Heart right ventricle (tissue), 16 donors: Measurements from ENCODE around the gene TNFRSF14. TPM values are rescaled to one million over a fixed set of nuclear protein-coding genes. Genes with fewer than 3 reads are reported as not detected.

Experiments
- ATAC-seq, 8 donors: fragments of 200-7000 bp; cut with Tn5 transposase; one replicate each; pipeline ENCODE4 v1.9.1; 2020; ENCODE audit warnings: mild to moderate bottlenecking in 8 of 8, moderate library complexity in 8 of 8, moderate number of reproducible peaks in 1 of 8
- DNase-seq, 2 donors: peaks; one replicate each; pipeline ENCODE4 v3.0.0-alpha.2; 2020
- H3K27ac ChIP-seq, 10 donors: fragments of 200-600 bp; sonication (generic) in 2 of 10; one replicate each; pipeline versions ENCODE4 v1.5.0 to v1.8.0; 2020 to 2022; ENCODE audit warnings: mild to moderate bottlenecking in 3 of 10
- H3K27me3 ChIP-seq, 7 donors: fragments of 200-600 bp; one replicate each; pipeline ENCODE4 v1.8.0; 2021 to 2022; ENCODE audit warnings: mild to moderate bottlenecking in 2 of 7
- H3K36me3 ChIP-seq, 9 donors: fragments of 200-600 bp; sonication (generic) in 1 of 9; one replicate each; pipeline versions ENCODE4 v1.5.0 to v1.8.0; 2020 to 2022; ENCODE audit warnings: mild to moderate bottlenecking in 2 of 9
- H3K4me1 ChIP-seq, 9 donors: fragments of 200-600 bp; sonication (generic) in 1 of 9; one replicate each; pipeline versions ENCODE4 v1.5.0 to v1.8.0; 2020 to 2022; ENCODE audit warnings: mild to moderate bottlenecking in 4 of 9
- H3K4me3 ChIP-seq, 10 donors: fragments of 200-600 bp; sonication (generic) in 2 of 10; one replicate each; pipeline versions ENCODE4 v1.5.0 to v1.8.0; 2020 to 2022; ENCODE audit warnings: mild to moderate bottlenecking in 7 of 10, moderate library complexity in 2 of 10
- H3K9me3 ChIP-seq, 11 donors: fragments of 200-600 bp in 10 of 11; sonication (generic) in 2 of 11; one replicate each; pipeline versions ENCODE4 v1.5.0 to v1.8.0; 2013 to 2022; ENCODE audit warnings: mild to moderate bottlenecking in 2 of 11, control low read depth in 1 of 11, moderate library complexity in 1 of 11
- WGBS, 2 donors: extraction: QIAGEN DNeasy Blood & Tissue Kit; methylation state at CpG; one replicate each; pipeline ENCODE4 v1.1.7; 2013; ENCODE audit warnings: inconsistent platforms in 1 of 2; 5-methylcytosine and 5-hydroxymethylcytosine counted together
- intact Hi-C, 10 donors: fragments of 100-400 bp; cut with DNase I; formaldehyde crosslinking; loops; one replicate each; pipeline versions ENCODE4 v1.11.1 to v1.14.2; 2022
- polyA plus RNA-seq, 2 donors: library from polyadenylated mRNA; stranded (reverse); fragments of 200-250 nt; gene quantifications; one replicate each; pipeline ENCODE4 v1.2.3, GENCODE V29; 2013
- total RNA-seq, 10 donors: library from RNA; stranded (reverse); fragmentation: NEBNext Ultra II Directional in 3 of 10; extraction: Animal tissue kit (Norgen Biotek cat#: 25700) in 3 of 10; gene quantifications; one replicate each; pipeline versions ENCODE4 v1.2.1 to v1.2.4, GENCODE V29; 2021 to 2023
- TF ChIP-seq, protein P1 (sequence below), 9 donors: fragments of 200-600 bp; sonication (generic) in 2 of 9; IDR thresholded peaks; one replicate each; pipeline versions ENCODE4 v1.5.0 to v1.8.0; 2021 to 2022; ENCODE audit warnings: antibody characterized with exemption in 9 of 9, mild to moderate bottlenecking in 5 of 9, moderate library complexity in 1 of 9
- donor health status: Arrhythmogenic right ventricular cardiomyopathy.
- donor health status: ischemic (EF 13 %, LVEDD 7.1; RV severe dilation, severe dysfunction).
- donor health status: healthy with polysubstance abuse.
- donor health status: DM: no; HTN: yes; CAD: no.
- donor health status: DM: no; HTN: no; CAD: no.
- donor health status: ischemic (EF 25% LVEDD 6.9; RV normal size, moderate dysfunction).
- donor health status: ischemic (EF 25% LVEDD 5.7; RV mildly dilated, moderate dysfunction).
- donor health status: healthy.
- donor health status: DM: yes; HTN: yes; CAD: no.
- donor health status: Ischemic cardiomyopathy.
- donor health status: ischemic (EF 35%, LVEDD 5.7; RV mildly dilated, moderate dysfunction).
- donor health status: nonischemic (EF 11% LVEDD 7.7; RV severe dilation, severe dysfunction).
- donor health status: DM: yes; HTN: yes; CAD: no.
- donor health status: PGD.
- donor health status: ischemic (EF 29% LVEDD 5.4; RV normal size, mild dysfunction).
- donor health status: nonischemic (EF 23%, LVEDD 6.1; RV moderate dilation, normal function).

TNFRSF14 gene
- total and polyA plus RNA-seq, 12 donors: 7.5 to 59.6 (median 14.7) TPM

DNA sequence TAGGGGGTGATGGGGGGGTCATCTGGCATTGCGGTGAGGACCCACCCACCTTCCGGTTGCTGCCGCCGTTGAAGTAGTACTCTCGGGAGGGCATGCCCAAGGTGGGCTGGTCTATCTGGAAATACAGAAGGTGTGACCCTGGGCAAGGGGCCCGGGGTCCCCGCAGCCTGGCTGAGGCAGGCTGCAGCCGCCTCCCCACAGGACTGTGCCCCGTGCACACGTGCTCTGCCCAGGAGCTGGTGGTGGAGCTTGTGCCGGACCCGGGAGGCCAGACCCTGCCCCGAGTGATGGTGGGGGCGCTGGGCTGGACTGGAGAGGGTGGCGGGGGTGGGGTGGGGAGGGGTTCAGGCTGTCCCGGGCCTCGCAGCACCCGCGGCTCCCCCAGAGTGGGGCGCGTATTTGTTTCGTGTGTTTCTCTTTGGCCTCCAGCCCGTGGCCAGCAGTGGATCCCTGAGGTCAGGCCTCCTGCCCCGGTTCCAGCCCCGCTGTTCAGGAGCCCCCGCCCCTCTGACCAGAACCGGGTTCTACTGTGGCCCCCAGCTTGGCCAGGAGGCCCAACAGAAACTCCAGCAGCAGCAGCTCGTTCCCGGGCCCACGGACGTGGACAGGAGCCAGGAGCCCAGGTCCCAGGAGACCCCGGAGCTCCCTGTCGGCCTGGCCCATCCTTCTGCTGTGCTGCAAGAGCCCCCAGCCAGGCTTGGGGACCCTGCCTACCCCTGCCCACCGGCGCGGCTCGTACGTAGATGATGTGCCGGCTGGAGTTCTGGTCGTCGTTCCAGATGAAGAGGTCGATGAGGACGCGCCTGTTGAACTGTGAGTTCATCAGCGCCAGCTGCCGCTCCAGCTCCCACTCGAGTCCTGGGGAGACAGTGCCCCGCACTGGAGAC lies 49.6 kb downstream of the TNFRSF14 start:
- intact Hi-C loops: no loop called here
- ATAC-seq: no peak
- WGBS, 2 donors: 77 to 79% methylated on average over 41 to 48 of the region's 48 CpGs
- TF ChIP-seq, protein P1, sequence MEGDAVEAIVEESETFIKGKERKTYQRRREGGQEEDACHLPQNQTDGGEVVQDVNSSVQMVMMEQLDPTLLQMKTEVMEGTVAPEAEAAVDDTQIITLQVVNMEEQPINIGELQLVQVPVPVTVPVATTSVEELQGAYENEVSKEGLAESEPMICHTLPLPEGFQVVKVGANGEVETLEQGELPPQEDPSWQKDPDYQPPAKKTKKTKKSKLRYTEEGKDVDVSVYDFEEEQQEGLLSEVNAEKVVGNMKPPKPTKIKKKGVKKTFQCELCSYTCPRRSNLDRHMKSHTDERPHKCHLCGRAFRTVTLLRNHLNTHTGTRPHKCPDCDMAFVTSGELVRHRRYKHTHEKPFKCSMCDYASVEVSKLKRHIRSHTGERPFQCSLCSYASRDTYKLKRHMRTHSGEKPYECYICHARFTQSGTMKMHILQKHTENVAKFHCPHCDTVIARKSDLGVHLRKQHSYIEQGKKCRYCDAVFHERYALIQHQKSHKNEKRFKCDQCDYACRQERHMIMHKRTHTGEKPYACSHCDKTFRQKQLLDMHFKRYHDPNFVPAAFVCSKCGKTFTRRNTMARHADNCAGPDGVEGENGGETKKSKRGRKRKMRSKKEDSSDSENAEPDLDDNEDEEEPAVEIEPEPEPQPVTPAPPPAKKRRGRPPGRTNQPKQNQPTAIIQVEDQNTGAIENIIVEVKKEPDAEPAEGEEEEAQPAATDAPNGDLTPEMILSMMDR (IDR thresholded peaks at IDR 0.05): no peak
- H3K36me3 ChIP-seq: no peaks in the 10 kb centered on the region
- H3K27ac ChIP-seq: no peak overlapping the region
- peaks cover 0 to 54% (median 12%) of the 10 kb centered on the region in 7 donors for H3K27me3 ChIP-seq
- H3K4me1 ChIP-seq: peaks cover 0 to 21% (median 5%) of the 10 kb centered on the region in 9 donors
- no peak overlapping the region for H3K4me3 ChIP-seq
- peak in 1 of 2 donors; percentile 28 for DNase-seq
- H3K9me3 ChIP-seq: peaks cover 0 to 5% (median 0%) of the 10 kb centered on the region in 11 donors

DNA sequence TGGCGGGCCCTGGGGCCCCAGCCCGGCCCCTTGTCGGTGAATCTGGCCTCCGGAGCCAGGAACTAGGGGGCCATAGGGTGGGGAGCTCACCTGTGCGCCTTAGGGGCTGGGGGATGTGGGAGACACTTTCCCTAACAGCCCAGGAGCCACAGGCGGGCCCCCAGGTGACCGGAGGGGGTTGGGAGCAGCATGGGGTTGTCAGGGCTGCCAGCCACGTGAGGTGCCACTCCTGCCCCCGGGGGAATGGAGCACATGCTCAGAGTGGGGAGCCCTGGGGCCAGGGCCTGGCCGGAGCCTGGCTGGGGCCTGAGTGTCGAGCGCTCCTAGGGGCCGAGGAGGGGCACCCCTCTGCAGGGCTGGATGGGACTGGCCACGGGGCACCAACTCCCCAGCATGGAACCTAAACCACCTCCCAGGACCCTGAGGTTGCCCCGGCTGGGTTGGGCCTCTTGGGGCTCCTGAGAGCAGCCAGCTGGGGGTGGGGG lies 50.3 kb downstream of the TNFRSF14 start:
- 81 to 88% methylated on average over 15 of the region's 15 CpGs for WGBS, 2 donors
- Histone ChIP-seq H3K9me3 (no peaks in the 10 kb centered on the region), H3K4me1 (peaks cover 0 to 21% (median 5%) of the 10 kb centered on the region in 9 donors), H3K4me3 (no peak overlapping the region), H3K36me3 (no peaks in the 10 kb centered on the region), H3K27ac (no peak overlapping the region), H3K27me3 (peaks cover 0 to 61% (median 19%) of the 10 kb centered on the region in 7 donors)
- DNase-seq (peak in 1 of 2 donors; percentile 9), ATAC-seq (no peak)
- TF ChIP-seq, protein P1 (IDR thresholded peaks at IDR 0.05): no peak
- intact Hi-C loops: no loop called here

DNA sequence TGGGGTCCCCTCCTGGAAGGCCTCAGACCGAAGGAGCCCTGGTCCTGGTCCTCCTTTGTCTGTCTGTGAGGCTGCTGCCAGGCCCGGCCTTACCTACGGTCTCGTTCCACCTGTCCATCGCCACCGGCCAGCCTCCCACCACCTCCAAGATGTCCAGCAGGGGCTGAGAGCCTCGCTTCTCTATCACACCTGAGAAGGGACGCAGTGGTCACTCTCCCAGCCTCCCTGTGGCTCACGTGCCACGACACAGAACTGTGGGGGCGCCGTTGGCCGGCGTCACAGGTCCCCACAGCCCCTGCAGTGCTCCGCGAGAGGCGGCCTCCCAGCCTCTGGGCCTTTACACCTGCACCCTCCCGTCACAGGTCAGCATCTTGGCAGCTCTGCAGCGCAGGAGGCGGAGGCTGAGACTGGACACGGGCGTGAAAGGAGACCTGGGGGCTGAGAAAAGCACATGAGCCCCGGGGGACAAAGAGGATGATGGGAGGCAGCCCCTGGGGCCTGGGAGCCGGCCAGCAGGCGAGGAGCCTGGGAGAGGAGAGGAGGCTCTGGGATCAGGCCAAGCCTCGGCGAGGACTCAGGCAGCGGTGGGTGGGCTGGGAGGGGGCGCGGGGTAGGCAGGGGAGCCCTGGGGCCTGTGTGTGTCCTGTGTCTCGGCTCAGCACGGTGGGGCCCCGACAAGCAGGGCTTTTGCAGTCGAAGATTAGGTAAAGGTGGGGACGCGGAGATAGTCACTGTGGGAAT lies 50.9 kb downstream of the TNFRSF14 start:
- Histone ChIP-seq H3K27me3 (peaks cover 0 to 67% (median 19%) of the 10 kb centered on the region in 7 donors), H3K4me3 (no peak overlapping the region), H3K36me3 (no peaks in the 10 kb centered on the region), H3K27ac (peak overlapping the region in 1 of 10 donors; percentile 19), H3K4me1 (peaks cover 0 to 21% (median 5%) of the 10 kb centered on the region in 9 donors), H3K9me3 (no peaks in the 10 kb centered on the region)
- ATAC-seq: no peak
- DNase-seq: peak in 1 of 2 donors; percentile 22
- TF ChIP-seq, protein P1 (IDR thresholded peaks at IDR 0.05): no peak
- intact Hi-C loops: no loop called here
- 68 to 73% methylated on average over 36 of the region's 36 CpGs for WGBS, 2 donors

GRCh38 chr1:2607641-2608091 lies 51.5 kb downstream of the TNFRSF14 start:
- no peak overlapping the region for H3K4me3 ChIP-seq
- peak overlapping the region in 1 of 10 donors; percentile 19 for H3K27ac ChIP-seq
- H3K4me1 ChIP-seq: peaks cover 0 to 21% (median 5%) of the 10 kb centered on the region in 9 donors
- 31 to 51% methylated on average over 12 to 13 of the region's 13 CpGs for WGBS, 2 donors
- TF ChIP-seq, protein P1 (IDR thresholded peaks at IDR 0.05): no peak
- intact Hi-C loops: no loop called here
- no peaks in the 10 kb centered on the region for H3K36me3 ChIP-seq
- peaks cover 0 to 66% (median 16%) of the 10 kb centered on the region in 7 donors for H3K27me3 ChIP-seq
- ATAC-seq (peak; percentile 40 to 92 (median 78)), DNase-seq (peak; percentile 41 to 69)
- no peaks in the 10 kb centered on the region for H3K9me3 ChIP-seq
